GM19397 (cell line): Measurements from ENCODE around the gene DUS4L.
"Not testable (repeated sequence)": the region's sequence is repeated elsewhere in the genome, so short reads cannot be mapped to it uniquely, and the experiment has no call there.

Experiments
- ATAC-seq: cut with Tn5 transposase; IDR thresholded peaks from one replicate; pipeline ENCODE4 v1.9.1; 2021; ENCODE audit warnings: mild to moderate bottlenecking, moderate library complexity; ENCODE audit not compliant: unreplicated experiment

Gene DUS4L, protein sequence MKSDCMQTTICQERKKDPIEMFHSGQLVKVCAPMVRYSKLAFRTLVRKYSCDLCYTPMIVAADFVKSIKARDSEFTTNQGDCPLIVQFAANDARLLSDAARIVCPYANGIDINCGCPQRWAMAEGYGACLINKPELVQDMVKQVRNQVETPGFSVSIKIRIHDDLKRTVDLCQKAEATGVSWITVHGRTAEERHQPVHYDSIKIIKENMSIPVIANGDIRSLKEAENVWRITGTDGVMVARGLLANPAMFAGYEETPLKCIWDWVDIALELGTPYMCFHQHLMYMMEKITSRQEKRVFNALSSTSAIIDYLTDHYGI

GRCh38 chr7:107563775-107564552 is at the start of gene DUS4L, which contains the start of gene COG5:
Gene DUS4L, plus strand, starts transcription at chr7:107563971. Its CDS starts 3,100 bp downstream, at chr7:107567071.
Gene COG5, minus strand, starts transcription at chr7:107563920. Its CDS starts 24 bp downstream, at chr7:107563896.
- ATAC-seq: peak; percentile 98

DNA sequence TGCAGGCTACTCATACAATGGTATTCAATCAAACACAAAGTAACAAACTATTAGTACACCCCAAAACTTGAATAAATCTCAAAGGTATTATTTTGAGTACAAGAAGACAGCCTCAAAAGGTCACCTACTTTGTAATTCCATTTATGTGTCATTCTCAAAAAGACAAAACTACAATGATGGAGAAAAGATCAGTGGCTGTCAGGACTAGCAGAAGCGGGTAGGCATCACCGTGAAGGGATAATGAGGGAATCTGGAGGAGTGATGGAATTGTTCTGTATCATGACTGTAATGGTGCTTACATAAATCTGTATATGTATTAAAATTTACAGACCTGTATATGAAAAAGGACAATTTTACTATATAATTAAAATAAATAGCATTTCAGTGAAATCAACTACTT is 37.1 kb upstream of the DUS4L start:
- ATAC-seq: no peak

- ATAC-seq: no peak
These were observed 36.6 kb upstream of the DUS4L start for GRCh38 chr7:107527196-107527595.

- ATAC-seq: no peak
These were observed 35.3 kb upstream of the DUS4L start for GRCh38 chr7:107528461-107528860.

DNA sequence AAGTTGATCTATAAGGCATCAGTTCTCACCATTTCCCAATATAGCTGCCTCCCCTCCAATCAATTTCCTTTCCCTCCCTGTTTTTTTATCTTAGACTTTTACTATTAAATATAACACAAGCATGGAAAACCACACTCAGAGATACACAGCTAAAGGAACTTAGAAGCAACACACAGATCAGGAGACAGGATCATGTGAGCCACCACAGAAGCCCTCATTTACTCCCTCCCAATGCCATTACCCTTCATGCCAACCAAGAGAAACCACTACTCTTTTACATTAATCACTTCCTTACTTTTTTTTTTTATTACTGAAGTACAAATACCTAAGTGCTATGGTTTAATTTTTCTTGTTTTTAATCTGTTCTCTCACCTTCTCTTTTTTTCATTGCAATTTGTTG is 33.0 kb upstream of the DUS4L start:
- no peak for ATAC-seq

DNA sequence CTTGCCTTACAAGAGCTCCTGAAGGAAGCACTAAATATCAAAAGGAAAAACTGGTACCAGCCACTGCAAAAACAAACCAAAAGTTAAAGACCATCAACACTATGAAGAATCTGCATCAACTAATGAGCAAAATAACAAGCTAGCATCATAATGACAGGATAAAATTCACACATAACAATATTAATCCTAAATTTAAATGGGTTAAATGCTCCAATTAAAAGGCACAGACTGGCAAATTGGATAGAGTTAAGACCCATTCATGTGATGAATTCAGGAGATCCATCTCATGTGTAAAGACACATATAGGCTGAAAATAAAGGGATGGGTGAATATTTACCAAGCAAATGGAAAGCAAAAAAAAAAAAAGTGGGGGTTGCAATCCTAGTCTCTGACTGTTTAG is 29.6 kb upstream of the DUS4L start:
- no peak for ATAC-seq

GRCh38 chr7:107537228-107537627 is 26.5 kb upstream of the DUS4L start:
- not testable (repeated sequence) for ATAC-seq

DNA sequence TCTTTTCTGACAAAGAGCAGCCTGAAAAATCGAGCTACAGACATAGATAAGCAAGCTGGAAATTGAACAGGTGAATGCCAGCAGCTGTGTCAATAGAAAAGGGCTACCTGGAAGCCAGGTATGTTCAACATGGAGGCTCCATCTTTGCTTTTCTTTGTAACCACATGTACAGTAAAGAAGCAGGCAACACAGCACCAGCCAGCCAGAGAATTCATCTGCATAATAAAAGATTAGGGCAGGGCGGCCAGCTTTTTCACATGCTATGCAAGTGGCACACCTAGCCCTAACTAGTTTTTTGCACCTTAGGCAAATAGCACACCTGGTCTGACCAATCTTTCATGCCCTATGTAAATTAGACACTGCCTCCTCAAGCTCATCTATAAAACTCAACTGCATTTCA is 25.8 kb upstream of the DUS4L start:
- ATAC-seq: no peak

DNA sequence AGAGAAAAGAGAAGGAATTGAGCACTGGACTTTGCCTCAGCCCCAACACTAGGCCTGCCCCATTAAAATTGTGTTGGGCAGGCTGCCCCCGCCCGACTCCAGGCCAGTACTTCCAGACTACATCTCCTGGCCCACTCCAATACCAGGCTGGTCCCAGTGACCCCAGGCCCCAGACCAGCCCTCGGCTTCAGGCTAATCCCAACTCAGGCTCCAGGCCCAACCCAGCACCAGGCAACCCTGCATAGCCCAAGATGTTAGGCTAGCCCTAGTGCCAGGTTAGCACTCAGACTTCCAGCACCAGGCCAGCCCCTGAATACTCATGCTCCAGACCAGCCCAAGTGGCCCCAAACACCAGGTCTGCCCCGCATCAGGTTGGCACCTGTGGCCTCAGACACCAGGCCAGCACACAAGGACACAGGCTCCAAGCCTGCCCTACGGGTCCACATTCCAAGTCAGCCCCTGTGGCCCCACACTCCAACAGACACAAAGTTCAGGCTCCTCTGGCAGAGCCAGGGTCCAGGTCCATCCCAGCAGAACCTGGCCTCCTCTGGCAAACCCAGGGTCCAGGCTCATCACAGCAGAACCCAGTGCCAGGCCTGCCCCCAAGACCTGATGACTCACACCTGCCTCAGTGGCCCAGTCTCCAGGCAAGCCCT is 20.3 kb upstream of the DUS4L start:
- no peak for ATAC-seq

- ATAC-seq: no peak
These were observed 18.8 kb upstream of the DUS4L start for GRCh38 chr7:107544848-107545591.

DNA sequence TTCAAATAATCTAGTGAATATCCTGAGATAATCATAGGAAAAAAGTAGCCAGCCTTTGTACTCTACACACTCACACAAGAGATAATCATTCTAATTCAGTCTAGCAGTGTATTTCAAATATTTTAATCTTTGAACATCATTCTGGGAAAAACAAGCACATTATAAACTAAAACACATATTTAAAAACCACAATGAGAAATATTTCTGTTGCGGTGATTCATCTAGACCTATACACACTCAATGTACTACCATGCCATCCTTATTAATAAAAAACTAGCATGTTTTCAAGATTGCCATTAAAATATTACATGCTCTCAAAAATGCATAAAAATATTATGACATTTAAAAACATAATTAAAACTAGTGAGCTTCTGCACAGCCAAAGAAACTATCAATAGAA is 11.8 kb upstream of the DUS4L start:
- ATAC-seq: no peak

GRCh38 chr7:107555893-107556292 is 7.9 kb upstream of the DUS4L start:
- ATAC-seq: no peak

GRCh38 chr7:107559864-107560263 is 3.9 kb upstream of the DUS4L start:
- no peak for ATAC-seq

DNA sequence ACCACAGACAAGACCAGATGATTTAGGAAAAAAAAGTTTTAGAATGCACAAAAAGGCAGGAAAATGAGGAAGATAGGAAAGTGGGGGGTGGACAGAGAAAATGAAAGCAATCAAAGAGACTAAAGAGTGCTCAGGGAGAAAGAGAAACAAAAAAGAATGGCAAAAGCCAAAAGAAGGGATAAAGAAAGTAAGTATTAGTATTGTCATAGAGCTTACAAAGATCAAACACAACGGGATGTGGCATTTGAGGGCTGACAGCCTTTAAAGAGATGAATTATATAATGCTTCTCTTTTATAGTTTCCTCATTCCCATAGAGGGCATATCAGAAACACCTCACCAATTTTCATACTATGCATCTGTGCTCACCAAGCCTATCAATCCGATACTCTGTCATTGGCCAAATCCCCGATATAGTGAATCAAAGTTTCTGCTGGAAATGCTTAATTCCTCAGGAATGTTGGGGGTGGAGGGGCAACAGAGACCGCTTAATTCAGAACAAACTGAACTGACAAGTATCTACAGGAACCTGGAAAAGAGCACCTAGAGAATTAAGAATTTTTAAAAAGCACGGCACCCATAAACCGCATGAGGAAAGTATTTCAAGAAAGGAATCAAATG is 2.8 kb upstream of the DUS4L start:
- ATAC-seq: no peak

GRCh38 chr7:107563081-107563774 is 543 bp upstream of the DUS4L start:
- peak; percentile 57 for ATAC-seq

DNA sequence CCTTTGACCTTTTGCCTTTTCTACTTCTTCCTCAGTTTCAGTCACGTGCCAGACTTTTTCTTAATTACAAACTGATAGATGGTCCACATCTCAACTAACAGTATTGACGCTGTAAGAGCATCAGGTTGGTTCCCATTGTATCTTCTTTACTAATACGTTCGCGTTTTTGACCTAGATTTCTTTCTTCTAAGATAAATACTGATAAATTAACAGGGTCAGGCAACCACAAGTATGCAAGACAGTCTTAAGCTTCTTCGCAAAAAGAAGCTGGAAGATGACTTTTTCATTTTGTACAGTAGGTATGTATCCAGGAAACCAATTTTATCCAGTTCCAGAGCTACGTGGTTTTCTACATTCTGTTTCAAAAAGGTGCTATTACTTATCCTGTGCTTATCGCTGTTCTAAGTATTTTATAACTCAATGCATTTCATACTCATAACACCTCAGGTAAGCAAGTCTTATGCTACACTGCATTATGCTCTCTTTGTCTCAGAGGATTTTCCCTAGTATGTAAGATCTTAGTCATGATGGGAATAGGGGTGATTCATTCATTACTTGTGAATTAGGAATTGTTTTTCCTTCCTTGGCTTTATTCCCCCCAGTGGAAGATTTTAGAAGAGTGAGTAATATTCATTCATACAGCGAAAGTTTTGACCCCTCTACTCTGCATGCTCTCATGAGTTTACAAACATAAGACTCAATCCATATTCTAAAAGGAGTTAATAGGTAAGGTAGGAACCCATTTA is 955 bp downstream of the DUS4L start:
- ATAC-seq: no peak

DNA sequence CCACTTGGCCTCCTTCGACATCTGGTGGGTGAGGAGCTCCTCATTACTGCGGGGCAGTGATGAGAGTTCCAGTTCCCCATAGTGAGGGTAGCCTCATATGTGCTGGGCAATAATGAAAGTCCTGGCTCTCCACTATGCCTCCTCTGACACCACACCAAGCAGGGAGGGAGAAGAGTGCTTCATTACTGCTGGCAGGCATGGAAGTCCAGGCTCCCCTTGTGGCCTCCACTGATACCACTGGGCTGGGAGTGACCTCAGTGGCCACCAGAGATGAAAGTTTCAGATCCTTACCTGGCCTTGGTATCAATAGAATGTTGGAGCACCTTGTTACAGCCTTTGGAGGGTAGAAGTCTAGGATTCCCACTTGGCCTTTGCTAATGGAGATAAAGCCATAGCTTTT is 6.5 kb downstream of the DUS4L start:
- ATAC-seq: no peak

DNA sequence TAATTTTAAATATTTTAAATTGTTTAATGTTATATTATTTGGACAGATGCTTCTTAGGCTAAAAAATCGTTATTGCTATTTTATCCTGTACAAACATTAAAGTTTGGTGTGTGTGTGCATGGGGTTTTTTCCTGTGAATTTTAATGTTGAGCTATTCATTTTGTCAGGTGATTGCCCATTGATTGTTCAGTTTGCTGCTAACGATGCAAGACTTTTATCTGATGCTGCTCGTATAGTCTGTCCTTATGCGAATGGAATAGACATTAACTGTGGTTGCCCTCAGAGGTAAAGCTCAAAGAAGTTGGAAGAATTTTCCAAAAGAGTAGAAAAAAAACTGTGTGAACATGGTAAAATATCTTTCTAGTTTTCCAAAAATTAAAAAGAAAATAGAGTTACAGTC is 9.8 kb downstream of the DUS4L start:
- ATAC-seq: no peak

- no peak for ATAC-seq
These were observed 15.7 kb downstream of the DUS4L start for GRCh38 chr7:107579554-107579884.
